T follicular helper cell (primary cell): Measurements from ENCODE around the gene LRRC71.

ENCODE experiments used
- DNase-seq: peaks from one replicate; pipeline ENCODE4 v3.0.0-alpha.2; 2020; ENCODE audit warnings: low read depth

The LRRC71 gene

DNA sequence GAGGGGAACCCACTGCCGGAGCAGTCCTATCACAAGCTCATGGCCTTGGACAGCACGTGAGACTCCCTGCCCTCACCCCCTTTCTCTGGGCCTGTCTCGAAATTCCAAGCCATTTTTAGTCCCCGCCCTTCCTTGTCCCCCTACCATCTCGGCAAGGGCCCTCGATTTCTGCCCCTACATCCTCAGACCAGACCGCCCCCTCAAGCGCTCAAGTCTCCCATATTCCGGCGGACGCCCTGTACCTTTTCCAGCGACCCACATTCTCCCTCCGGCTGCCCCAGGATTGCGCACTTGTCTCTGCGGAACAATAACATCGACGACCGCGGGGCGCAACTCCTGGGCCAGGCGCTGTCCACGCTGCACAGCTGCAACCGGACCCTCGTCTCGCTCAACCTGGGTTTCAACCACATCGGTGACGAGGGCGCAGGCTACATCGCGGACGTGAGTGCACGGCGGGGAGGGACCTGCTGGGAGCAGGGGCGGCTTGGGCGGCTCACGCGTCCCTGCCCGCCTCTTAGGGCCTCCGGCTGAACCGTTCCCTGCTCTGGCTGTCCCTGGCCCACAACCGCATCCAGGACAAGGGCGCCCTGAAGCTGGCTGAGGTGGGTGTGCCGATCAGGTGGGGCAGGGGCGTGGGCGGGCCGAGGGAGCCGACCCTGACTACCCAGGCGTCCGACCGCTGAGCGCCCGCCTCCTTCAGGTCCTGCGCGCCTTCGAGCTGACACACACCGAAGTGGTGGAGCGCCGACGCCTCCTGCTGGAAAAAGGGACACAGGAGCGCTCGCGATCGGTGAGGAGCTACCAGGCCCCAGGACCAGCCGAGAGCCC lies 7.0 kb downstream of the LRRC71 start:
- DNase-seq: peak; percentile 56

GRCh38 chr1:156928043-156928602 lies 7.7 kb downstream of the LRRC71 start:
- no peak for DNase-seq

- no peak for DNase-seq
These were observed 9.3 kb downstream of the LRRC71 start for GRCh38 chr1:156929596-156930238.

GRCh38 chr1:156930483-156930882 lies 10.1 kb downstream of the LRRC71 start:
- no peak for DNase-seq

GRCh38 chr1:156931211-156931952 lies 10.9 kb downstream of the LRRC71 start:
- no peak for DNase-seq

DNA sequence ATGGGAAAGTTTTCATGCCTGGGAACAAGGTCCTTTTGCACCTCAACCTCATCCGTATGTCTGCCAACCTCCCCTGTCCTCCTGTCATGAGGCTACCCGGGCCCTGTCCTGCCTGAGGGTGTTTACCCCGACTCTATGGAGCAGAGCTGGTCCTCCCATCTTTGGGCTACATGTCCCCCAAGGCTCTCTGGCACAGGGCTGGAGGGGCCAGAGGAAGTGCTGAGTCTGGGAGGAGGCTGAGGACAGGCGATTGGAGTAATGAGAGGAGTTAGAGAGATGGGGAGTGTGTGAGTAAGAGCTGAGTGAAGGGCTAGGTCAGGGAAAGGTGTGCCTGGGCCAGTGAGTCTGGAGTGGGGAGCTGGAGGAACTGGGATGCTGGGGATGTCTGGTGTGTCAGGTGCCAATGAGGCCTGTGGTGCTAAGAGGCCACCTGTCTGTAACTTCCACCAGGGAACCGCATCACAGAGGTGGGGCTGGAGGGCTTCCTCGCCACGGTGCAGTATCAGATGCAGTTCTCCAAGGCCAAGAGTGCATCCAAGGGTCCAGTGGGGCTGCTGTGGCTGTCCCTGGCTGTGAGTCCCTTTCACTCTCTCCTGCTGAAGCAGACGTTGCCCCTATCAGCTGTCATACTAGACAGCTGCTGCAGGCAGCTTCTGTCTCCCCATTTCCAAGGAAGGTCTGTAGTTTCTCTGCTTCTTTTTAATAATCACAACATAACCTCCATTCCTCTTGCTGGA lies 11.7 kb downstream of the LRRC71 start:
- no peak for DNase-seq

GRCh38 chr1:156933136-156933535 lies 12.7 kb downstream of the LRRC71 start:
- no peak for DNase-seq

- DNase-seq: no peak
These were observed 15.2 kb downstream of the LRRC71 start for GRCh38 chr1:156935505-156936128.

DNA sequence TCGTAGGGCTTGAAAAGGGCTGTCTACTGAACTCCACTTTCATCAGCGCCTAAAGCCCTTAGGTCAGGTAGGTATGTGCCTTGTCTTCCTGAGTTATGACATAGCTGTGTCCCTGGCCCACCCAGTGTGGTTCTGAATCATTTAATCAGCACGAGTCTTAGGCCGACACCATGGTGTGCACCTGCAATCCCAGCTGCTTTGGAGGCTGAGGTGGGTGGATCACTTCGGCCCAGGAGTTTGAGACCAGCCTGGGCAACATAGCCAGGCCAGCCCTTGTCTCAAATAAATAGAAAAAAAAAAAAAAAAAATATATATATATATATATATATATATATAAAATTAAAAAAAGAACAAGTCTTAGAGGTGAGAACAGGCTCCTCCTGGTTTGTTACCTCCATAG lies 15.8 kb downstream of the LRRC71 start:
- no peak for DNase-seq

GRCh38 chr1:156936721-156937220 lies 16.3 kb downstream of the LRRC71 start:
- no peak for DNase-seq

DNA sequence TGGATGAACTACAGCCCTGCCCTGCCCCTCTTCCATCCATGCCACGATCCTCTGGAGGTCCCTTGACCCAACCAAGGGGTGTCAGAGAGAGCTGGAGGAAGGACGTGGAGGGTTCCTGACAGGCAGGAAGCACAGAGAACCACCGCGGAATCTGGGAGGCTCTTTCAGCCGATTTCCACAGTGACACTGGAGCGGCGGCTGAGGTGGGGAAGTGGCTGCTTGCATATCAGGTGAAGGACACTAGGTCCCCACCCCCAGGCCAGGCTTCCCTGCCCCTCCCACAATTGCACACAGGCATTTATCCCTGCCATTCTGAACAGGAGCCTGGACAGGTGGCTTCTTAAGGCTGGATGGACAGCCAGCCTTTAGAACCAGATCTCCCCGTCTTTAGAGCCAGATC lies 17.5 kb downstream of the LRRC71 start:
- DNase-seq: no peak

GRCh38 chr1:156938813-156939212 lies 18.4 kb downstream of the LRRC71 start:
- no peak for DNase-seq

DNA sequence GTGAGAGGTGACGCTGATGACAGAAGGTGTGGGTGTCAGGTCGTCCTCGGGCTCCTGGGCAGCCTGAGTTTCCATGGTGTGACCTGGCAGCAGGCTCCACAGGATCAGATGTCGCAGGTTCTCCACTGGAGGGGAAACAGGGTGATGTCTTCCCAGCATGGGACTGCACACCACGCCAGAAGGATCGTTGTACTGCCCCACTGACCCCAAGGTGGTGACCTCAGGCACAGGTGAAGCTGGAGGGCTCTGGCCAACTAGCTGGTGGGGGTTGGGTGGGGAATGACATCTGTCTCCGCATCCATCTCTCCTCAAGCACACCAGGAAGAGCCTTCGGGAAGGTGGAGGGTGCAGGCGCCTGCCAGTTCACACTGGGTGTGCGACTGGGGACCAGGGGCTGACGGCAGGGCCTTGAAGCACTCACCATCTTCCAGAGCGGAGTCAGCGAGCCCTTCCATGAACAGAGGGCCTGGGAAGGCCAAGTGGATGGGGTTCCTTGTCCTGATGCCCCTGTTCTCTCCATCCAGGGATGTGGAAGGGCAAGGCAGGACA lies 19.4 kb downstream of the LRRC71 start:
- no peak for DNase-seq

DNA sequence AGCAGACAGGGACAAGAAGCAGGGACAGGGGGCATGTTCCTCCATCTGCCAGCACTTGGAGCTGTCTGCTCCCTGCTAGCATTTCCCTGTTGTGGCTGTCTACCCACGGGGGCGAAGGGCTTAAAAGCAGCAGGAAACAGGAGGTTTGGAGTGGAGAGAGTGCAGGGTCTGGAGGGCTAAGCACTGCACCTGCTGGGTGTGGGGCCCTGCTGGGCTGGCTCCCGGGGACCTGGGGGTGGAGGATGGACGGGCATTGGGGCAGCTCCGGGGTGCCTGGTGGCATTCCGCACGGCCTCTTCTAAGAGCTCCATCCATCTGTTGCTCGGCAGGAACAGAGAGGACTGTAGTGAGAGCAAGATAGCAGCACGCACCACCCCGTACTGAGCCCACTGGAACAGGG lies 21.2 kb downstream of the LRRC71 start:
- DNase-seq: no peak

GRCh38 chr1:156942176-156942575 lies 21.7 kb downstream of the LRRC71 start:
- DNase-seq: no peak

GRCh38 chr1:156942576-156942975 lies 22.1 kb downstream of the LRRC71 start:
- DNase-seq: no peak

GRCh38 chr1:156943756-156944155 lies 23.3 kb downstream of the LRRC71 start:
- no peak for DNase-seq

DNA sequence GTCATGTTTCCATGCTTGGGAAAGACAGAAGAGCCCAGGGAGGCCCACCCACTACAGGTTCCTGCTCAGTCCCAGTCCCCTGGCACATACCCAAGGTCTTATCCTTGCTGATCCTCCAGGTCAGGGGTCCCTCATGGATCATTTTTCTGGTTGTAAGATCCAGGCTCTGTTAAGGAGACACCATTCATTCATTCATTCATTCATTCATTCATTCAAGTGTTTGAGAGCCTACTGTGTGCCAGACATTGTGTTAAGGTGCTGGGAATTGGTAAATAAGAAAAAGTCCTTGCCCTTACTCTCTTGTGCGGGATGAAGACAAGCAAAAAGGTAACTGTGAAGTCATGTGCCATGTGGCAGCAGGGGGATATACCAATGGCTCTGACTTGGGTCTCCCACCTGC lies 23.8 kb downstream of the LRRC71 start:
- no peak for DNase-seq

GRCh38 chr1:156944848-156945247 lies 24.4 kb downstream of the LRRC71 start:
- DNase-seq: no peak

GRCh38 chr1:156945881-156946661 lies 25.6 kb downstream of the LRRC71 start:
- DNase-seq: no peak
